Cardiac fibroblast (primary cell): ENCODE measurements around the gene WNK2.
"Not testable (repeated sequence)": the region's sequence is repeated elsewhere in the genome, so short reads cannot be mapped to it uniquely, and the experiment has no call there.

Source experiments
- DNase-seq, 2 donors: peaks; one replicate each; pipeline versions ENCODE4 v3.0.0 to v3.0.0-alpha.2; 2010; ENCODE audit warnings: low read depth in 2 of 2
- H3K4me3 ChIP-seq, 2 donors: replicated peaks in 1 of 2; 1 replicate in 1 of 2; 2 replicates in 1 of 2; pipeline ENCODE4 v1.5.1; 2011; ENCODE audit warnings: low read depth in 2 of 2, low read length in 2 of 2, mild to moderate bottlenecking in 2 of 2, moderate library complexity in 1 of 2
- TF ChIP-seq, protein P1 (sequence below): IDR thresholded peaks from one replicate; pipeline ENCODE4 v1.5.1; 2011; ENCODE audit warnings: low read depth, mild to moderate bottlenecking, low read length, inconsistent platforms

WNK2 gene

DNA sequence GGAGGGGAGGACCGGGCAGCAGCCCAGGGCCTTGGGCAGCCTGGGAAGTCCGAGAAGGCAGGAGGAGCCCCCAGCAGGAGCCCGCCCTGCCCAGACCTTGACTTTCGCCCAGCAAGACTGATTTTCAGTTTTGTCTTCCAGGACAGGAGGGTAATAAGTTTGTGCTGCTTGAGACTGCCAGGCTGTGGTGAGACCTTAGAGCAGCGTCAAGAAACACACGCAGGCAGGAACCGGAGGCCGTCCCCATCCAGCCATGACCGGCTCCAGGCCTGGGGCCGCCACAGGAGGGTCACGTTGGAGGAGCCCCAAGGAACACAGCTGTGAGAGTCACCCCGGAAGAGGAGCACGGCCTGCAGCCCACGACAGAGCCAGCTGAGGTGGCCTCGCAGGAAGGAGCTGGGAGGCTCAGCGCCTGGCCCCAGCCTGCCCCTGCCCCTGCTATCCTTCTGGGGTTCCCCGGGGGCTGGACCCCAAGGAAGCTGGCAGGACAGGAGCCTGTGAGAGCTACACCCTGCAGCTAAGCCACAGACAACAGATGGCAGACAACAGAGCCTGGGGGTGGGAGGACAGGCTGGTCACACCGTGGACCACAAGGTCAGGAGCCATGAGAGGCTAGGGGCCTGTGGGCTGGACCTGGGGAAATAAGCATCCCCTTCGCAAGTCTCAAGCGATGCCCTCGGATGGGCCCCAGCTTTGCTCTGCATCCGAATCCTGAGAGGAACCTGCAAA, 141.5 kb downstream of the WNK2 start:
- no peak overlapping the region for H3K4me3 ChIP-seq
- TF ChIP-seq, protein P1, sequence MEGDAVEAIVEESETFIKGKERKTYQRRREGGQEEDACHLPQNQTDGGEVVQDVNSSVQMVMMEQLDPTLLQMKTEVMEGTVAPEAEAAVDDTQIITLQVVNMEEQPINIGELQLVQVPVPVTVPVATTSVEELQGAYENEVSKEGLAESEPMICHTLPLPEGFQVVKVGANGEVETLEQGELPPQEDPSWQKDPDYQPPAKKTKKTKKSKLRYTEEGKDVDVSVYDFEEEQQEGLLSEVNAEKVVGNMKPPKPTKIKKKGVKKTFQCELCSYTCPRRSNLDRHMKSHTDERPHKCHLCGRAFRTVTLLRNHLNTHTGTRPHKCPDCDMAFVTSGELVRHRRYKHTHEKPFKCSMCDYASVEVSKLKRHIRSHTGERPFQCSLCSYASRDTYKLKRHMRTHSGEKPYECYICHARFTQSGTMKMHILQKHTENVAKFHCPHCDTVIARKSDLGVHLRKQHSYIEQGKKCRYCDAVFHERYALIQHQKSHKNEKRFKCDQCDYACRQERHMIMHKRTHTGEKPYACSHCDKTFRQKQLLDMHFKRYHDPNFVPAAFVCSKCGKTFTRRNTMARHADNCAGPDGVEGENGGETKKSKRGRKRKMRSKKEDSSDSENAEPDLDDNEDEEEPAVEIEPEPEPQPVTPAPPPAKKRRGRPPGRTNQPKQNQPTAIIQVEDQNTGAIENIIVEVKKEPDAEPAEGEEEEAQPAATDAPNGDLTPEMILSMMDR = no peak
- no peak for DNase-seq

DNA sequence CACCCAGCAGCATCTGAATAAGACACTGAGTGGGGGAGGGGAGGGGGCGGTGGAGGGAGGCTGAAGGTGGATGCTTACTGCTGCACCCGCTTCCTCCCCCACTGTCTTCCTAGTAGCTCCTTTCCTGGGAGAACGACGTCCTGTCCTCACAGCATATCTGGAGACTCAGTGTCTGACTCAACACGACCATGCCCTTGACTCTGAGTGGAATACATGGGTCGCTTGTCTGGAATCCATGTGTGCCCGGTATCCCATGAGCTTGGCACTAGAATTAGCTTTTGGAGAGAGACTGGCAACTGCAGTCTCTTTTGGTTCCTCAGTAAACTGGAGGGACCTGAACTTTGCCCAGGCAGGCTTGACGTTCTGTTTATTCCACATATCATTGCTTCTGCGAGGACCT, 142.1 kb downstream of the WNK2 start:
- no peak for DNase-seq

DNA sequence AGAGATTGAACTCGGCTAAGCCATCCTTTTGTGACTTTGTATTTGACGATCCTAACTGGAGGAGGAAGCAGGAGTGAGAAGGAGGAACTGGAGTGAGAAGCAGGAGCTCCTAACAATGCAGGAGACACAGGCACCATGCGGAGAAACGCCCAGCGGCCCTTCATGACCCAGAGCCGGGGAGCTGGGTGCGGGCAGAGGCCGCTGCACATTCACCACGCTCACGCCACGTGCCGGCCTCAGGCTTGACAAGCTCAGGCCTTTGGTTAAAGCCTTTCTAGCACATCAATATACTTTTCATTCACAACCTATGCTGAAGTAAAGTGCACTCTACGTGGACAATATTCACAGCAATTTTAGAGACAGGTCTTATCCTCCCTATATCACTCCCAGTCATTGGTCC, 142.7 kb downstream of the WNK2 start:
- DNase-seq = no peak
- TF ChIP-seq, protein P1 = no peak
- no peak overlapping the region for H3K4me3 ChIP-seq

More for the DNA sequence above, 142.1 kb downstream of the WNK2 start:
- no peak overlapping the region for H3K4me3 ChIP-seq
- TF ChIP-seq, protein P1 = no peak

DNA sequence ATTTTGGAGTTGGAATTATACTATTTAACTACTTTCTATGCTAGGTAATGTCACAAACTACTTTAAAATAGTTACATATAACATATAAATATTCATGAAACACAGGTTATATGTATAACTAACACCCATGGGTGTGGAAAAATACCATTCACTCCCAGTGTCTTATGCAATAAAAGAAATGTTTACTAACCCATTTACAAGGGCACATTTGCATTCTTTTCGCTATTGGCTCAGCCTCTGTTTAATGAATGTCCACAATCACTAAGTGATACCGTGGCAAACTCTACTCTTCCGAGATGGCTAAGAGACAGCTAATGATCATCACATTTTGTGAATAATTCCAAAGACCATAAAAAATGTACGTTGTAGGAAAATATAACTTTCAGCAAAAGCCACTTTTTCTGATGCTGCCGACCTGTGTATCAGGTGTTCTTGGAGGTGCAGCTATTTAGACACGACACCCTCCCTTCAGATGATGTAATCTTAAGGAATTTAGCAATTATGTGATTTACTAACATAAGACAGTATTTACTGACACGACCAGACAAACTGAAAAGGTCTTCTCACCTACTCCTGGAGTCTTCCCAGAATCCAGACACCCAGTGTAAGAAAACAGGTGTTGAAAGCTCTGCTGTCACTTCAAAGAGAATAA, 145.8 kb downstream of the WNK2 start:
- TF ChIP-seq, protein P1 = no peak
- H3K4me3 ChIP-seq = no peak overlapping the region
- DNase-seq = no peak

DNA sequence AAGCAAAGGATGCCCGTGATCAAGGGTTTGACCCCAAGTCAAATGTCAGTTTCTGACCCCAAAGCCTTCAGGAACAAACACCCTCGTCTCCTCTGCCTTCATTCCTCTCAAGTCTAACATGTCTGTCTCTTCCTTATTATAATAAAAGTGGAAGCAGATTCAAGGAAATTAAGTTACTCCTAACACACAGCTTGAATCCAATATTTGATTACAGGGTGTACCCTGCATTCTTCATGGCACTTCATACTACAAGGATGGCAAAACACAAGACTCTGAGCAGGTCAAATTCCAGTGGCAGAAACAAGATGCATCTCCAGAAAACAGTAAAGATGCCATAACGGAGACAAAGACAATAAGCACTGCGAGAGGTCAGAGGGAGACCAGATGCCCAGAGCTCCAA, 148.4 kb downstream of the WNK2 start:
- H3K4me3 ChIP-seq = no peak overlapping the region
- TF ChIP-seq, protein P1 = no peak
- DNase-seq = no peak

DNA sequence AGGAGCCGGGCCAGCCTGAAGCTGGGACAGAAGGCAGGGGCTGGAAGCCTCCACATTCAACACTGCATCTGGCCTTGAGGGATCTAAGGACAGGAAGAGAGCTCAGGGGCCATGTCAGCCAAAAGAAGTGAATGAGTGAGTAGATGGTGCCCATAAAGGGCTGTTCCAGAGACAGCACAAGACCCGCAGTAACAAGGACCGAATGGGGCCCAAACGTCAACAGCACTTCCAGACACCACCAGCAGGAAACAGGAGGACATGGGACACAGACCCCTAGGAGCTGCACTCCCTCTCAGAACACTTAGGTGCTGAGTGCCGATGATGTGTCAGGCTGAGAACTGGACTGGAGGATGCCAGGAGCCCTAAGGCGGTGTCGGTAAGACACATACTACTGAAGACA, 152.8 kb downstream of the WNK2 start:
- no peak overlapping the region for H3K4me3 ChIP-seq
- TF ChIP-seq, protein P1 = no peak
- DNase-seq = no peak

DNA sequence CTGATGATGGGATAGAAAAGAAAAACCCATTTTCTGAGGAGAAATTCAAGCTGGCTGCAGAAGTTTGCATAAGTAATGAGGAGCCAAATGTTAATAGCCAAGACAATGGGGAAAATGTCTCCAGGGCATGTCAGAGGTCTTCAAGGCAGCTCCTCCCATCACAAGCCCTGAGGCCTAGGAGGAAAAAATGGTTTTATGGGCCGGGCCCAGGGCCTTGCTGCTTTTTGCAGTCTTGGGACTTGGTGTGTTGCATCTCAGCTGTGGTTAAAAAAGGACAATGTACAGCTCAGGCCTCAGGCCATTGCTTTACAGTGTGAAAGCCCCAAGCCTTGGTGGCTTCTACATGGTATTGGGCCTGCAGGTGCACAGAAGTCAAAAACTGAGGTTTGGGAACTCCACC, 154.3 kb downstream of the WNK2 start:
- not testable (repeated sequence) for DNase-seq, H3K4me3 ChIP-seq
